ENCODE data around the gene AKNAD1.
A peak's percentile ranks its signal among the peaks of the same experiment; 100 is the strongest.

The AKNAD1 gene

GRCh38 chr1:108843390-108844137 is 13.3 kb downstream of the AKNAD1 start:
- H3K4me3 ChIP-seq (ENCODE audit: control insufficient read depth, low read depth, low read length): no peak overlapping the region
- TF ChIP-seq CTCF (conservative IDR thresholded peaks at IDR 0.05; ENCODE audit: control insufficient read depth, insufficient read depth, low read depth, low read length): no peak
- DNase-seq (ENCODE audit: low read depth): no peak

GRCh38 chr1:108842525-108843181 is 14.2 kb downstream of the AKNAD1 start:
- no peak for DNase-seq (ENCODE audit: low read depth)
- TF ChIP-seq CTCF (conservative IDR thresholded peaks at IDR 0.05; ENCODE audit: control insufficient read depth, insufficient read depth, low read depth, low read length): no peak
- H3K4me3 ChIP-seq (ENCODE audit: control insufficient read depth, low read depth, low read length): no peak overlapping the region

GRCh38 chr1:108841703-108842102 is 15.2 kb downstream of the AKNAD1 start:
- no peak overlapping the region for H3K4me3 ChIP-seq (ENCODE audit: control insufficient read depth, low read depth, low read length)
- no peak for TF ChIP-seq CTCF (conservative IDR thresholded peaks at IDR 0.05; ENCODE audit: control insufficient read depth, insufficient read depth, low read depth, low read length)
- DNase-seq (ENCODE audit: low read depth): no peak

- H3K4me3 ChIP-seq (ENCODE audit: control insufficient read depth, low read depth, low read length): no peak overlapping the region
- no peak for DNase-seq (ENCODE audit: low read depth)
- no peak for TF ChIP-seq CTCF (conservative IDR thresholded peaks at IDR 0.05; ENCODE audit: control insufficient read depth, insufficient read depth, low read depth, low read length)
Measured at GRCh38 chr1:108832929-108833328, 24.0 kb downstream of the AKNAD1 start.

GRCh38 chr1:108831225-108831624 is 25.7 kb downstream of the AKNAD1 start:
- DNase-seq (ENCODE audit: low read depth): peak; percentile 92
- TF ChIP-seq CTCF (conservative IDR thresholded peaks at IDR 0.05; ENCODE audit: control insufficient read depth, insufficient read depth, low read depth, low read length): no peak
- H3K4me3 ChIP-seq (ENCODE audit: control insufficient read depth, low read depth, low read length): no peak overlapping the region

- no peak for TF ChIP-seq CTCF (conservative IDR thresholded peaks at IDR 0.05; ENCODE audit: control insufficient read depth, insufficient read depth, low read depth, low read length)
- DNase-seq (ENCODE audit: low read depth): peak; percentile 99
- H3K4me3 ChIP-seq (ENCODE audit: control insufficient read depth, low read depth, low read length): peak overlapping the region; percentile 35
Measured at GRCh38 chr1:108830119-108831008, 26.5 kb downstream of the AKNAD1 start.
